GM21723 (cell line): ENCODE results near the gene MED27.

Source experiments
- ATAC-seq: cut with Tn5 transposase; IDR thresholded peaks from one replicate; pipeline ENCODE4 v1.9.1; 2021; ENCODE audit warnings: mild to moderate bottlenecking, moderate library complexity; ENCODE audit not compliant: unreplicated experiment

The MED27 gene

GRCh38 chr9:131817073-131817472 lies 262.6 kb downstream of the MED27 start:
- ATAC-seq, result no peak

- ATAC-seq, result no peak
Measured at GRCh38 chr9:131815970-131816873, 263.4 kb downstream of the MED27 start.

DNA sequence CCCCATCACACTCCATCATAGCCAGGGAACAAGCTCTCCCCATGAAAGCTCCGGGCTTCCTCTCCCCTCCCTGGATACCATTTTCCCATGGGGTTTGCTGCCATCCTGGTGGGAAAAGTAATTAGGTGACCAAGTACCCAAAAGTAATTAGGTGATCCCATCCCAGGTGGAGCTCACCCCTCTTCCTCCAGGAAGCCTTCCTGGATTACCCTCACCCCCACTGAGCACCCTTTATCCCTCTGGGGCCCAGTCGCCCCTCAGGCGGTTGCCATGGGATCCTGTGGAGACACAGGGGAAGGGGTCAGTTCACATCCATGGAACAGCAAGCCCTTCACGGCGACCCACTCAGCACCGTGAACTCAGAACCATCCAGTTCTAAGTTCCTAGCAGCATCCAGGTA lies 265.0 kb downstream of the MED27 start:
- ATAC-seq, result no peak

GRCh38 chr9:131813116-131813515 lies 266.6 kb downstream of the MED27 start:
- ATAC-seq, result no peak

- ATAC-seq, result no peak
Measured at GRCh38 chr9:131812116-131812790, 267.4 kb downstream of the MED27 start.

DNA sequence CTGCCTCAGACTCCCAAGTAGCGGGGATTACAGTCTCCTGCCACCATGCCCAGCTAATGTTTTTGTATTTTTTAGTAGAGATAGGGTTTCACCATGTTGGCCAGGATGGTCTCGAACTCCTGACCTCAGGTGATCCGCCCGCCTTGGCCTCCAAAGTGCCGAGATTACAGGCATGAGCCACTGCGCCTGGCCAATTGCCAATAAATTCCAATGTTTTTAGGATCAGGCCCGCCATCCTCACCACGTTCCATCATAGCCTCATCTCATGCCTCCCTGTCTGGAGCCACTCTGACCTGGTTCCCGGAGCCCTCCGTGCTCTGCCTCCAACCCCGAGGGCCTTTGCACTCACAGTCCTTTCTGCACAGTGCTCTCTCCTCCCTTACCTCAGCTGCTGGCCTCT lies 268.3 kb downstream of the MED27 start:
- no peak for ATAC-seq

- no peak for ATAC-seq
Measured at GRCh38 chr9:131810351-131811170, 269.1 kb downstream of the MED27 start.
